ENCODE results near the gene SRC. TPM values are rescaled to one million over a fixed set of nuclear protein-coding genes. Genes with fewer than 3 reads are reported as not detected.

Gene SRC
- total RNA-seq, 1 experiment from 2014 or later: 42.3 TPM

GRCh38 chr20:37359836-37360235 lies 13.9 kb downstream of the SRC start:
- no peak overlapping the region for H3K4me3 ChIP-seq (replicated peaks in 1 of 2; ENCODE audit: low read depth in 1 of 2, low read length in 2 of 2)
- no peak overlapping the region for H3K9ac ChIP-seq (ENCODE audit: low read length)
- no peaks in the 10 kb centered on the region for H3K36me3 ChIP-seq (ENCODE audit: control insufficient read depth in 1 of 2, insufficient read depth in 2 of 2, low read length in 2 of 2)
- H3K79me2 ChIP-seq (ENCODE audit: insufficient read depth, low read length): peaks cover 83% of the 10 kb centered on the region
- H3K4me2 ChIP-seq (ENCODE audit: low read length): no peak overlapping the region
- no peaks in the 10 kb centered on the region for H3K4me1 ChIP-seq (ENCODE audit: control insufficient read depth in 1 of 2, insufficient read depth in 2 of 2, low read length in 2 of 2)
- intact Hi-C loops (cut with micrococcal nuclease): no loop called here
- ATAC-seq (no peak), DNase-seq (ENCODE audit: low read depth, low spot score) (no peak)
- H4K20me1 ChIP-seq (ENCODE audit: insufficient read depth): no peaks in the 10 kb centered on the region
- H2AFZ ChIP-seq (ENCODE audit: low read depth, low read length, poor library complexity, severe bottlenecking): no peak overlapping the region
- POLR2A ChIA-PET: interaction anchor here (0.6 kb wide), 1 partner anchor 11 kb away, joined by 3 read pairs; no protein-coding TSS in a partner anchor
- no TSS peak for BruUV-seq (replicated peaks)
- no peak overlapping the region for H3K27ac ChIP-seq (ENCODE audit: low read depth, low read length)
- no peaks in the 10 kb centered on the region for H3K9me2 ChIP-seq (ENCODE audit: insufficient read depth)
- no peaks in the 10 kb centered on the region for H3K9me3 ChIP-seq (ENCODE audit: control insufficient read depth in 1 of 2, insufficient read depth in 1 of 2, low read depth in 1 of 2, low read length in 2 of 2)
- H3K27me3 ChIP-seq (ENCODE audit: insufficient read depth, low read length): no peaks in the 10 kb centered on the region
- CTCF ChIA-PET: no interaction called here
- no peak for TF ChIP-seq EZH2phosphoT487 (IDR thresholded peaks at IDR 0.05; ENCODE audit: borderline replicate concordance)
- no peak for TF ChIP-seq POLR2AphosphoS5 (IDR thresholded peaks at IDR 0.05; ENCODE audit: low read depth, low read length)
- no peak for TF ChIP-seq POLR2A (IDR thresholded peaks at IDR 0.05; ENCODE audit: borderline replicate concordance, extremely low read depth, insufficient read depth, insufficient read length)
- TF ChIP-seq ELF1 (IDR thresholded peaks at IDR 0.05; ENCODE audit: borderline replicate concordance, low read depth): no peak
- no peak for TF ChIP-seq EZH2 (IDR thresholded peaks at IDR 0.05)
- TF ChIP-seq JUND (IDR thresholded peaks at IDR 0.05): no peak
- TF ChIP-seq RAD21 (IDR thresholded peaks at IDR 0.05; ENCODE audit: low read depth): no peak
- TF ChIP-seq MAX (IDR thresholded peaks at IDR 0.05): no peak
- TF ChIP-seq, protein P1, sequence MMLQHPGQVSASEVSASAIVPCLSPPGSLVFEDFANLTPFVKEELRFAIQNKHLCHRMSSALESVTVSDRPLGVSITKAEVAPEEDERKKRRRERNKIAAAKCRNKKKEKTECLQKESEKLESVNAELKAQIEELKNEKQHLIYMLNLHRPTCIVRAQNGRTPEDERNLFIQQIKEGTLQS (IDR thresholded peaks at IDR 0.05): no peak
- no peak for TF ChIP-seq TCF7L2 (IDR thresholded peaks at IDR 0.05; ENCODE audit: borderline replicate concordance, extremely low read depth, insufficient read depth, insufficient read length)
- TF ChIP-seq ZBTB33 (IDR thresholded peaks at IDR 0.05; ENCODE audit: extremely low read depth, insufficient replicate concordance, low read length): no peak
- no peak for TF ChIP-seq ZFX (IDR thresholded peaks at IDR 0.05)
- no peak for TF ChIP-seq REST (IDR thresholded peaks at IDR 0.05; ENCODE audit: low read depth)
- TF ChIP-seq ZNF274 (IDR thresholded peaks at IDR 0.05; ENCODE audit: low read depth, low read length): no peak
- TF ChIP-seq SP1 (IDR thresholded peaks at IDR 0.05; ENCODE audit: low read depth): no peak
- no peak for TF ChIP-seq CEBPB (IDR thresholded peaks at IDR 0.05; ENCODE audit: low read depth)
- no peak for TF ChIP-seq EGR1 (IDR thresholded peaks at IDR 0.05; ENCODE audit: low read depth)
- TF ChIP-seq, protein P2, sequence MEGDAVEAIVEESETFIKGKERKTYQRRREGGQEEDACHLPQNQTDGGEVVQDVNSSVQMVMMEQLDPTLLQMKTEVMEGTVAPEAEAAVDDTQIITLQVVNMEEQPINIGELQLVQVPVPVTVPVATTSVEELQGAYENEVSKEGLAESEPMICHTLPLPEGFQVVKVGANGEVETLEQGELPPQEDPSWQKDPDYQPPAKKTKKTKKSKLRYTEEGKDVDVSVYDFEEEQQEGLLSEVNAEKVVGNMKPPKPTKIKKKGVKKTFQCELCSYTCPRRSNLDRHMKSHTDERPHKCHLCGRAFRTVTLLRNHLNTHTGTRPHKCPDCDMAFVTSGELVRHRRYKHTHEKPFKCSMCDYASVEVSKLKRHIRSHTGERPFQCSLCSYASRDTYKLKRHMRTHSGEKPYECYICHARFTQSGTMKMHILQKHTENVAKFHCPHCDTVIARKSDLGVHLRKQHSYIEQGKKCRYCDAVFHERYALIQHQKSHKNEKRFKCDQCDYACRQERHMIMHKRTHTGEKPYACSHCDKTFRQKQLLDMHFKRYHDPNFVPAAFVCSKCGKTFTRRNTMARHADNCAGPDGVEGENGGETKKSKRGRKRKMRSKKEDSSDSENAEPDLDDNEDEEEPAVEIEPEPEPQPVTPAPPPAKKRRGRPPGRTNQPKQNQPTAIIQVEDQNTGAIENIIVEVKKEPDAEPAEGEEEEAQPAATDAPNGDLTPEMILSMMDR (IDR thresholded peaks at IDR 0.05 in 2 of 3, conservative IDR thresholded peaks at IDR 0.05 in 1 of 3; ENCODE audit: borderline replicate concordance in 1 of 3, insufficient read depth in 1 of 3, low read depth in 2 of 3, low read length in 2 of 3): no peak
- RAD21 ChIA-PET (ENCODE audit: low non-redundant PET in 1 of 2, low total read pairs in 2 of 2, uncharacterized antibody in 2 of 2, unreplicated experiment in 2 of 2): no interaction called here

Measured in HCT116 (cell line).